HG02571 (cell line): ENCODE measurements around the gene CEBPG.

Source experiments
- ATAC-seq: cut with Tn5 transposase; IDR thresholded peaks from one replicate; pipeline ENCODE4 v1.9.1; 2021; ENCODE audit warnings: mild to moderate bottlenecking, moderate library complexity; ENCODE audit not compliant: unreplicated experiment

Gene CEBPG

DNA sequence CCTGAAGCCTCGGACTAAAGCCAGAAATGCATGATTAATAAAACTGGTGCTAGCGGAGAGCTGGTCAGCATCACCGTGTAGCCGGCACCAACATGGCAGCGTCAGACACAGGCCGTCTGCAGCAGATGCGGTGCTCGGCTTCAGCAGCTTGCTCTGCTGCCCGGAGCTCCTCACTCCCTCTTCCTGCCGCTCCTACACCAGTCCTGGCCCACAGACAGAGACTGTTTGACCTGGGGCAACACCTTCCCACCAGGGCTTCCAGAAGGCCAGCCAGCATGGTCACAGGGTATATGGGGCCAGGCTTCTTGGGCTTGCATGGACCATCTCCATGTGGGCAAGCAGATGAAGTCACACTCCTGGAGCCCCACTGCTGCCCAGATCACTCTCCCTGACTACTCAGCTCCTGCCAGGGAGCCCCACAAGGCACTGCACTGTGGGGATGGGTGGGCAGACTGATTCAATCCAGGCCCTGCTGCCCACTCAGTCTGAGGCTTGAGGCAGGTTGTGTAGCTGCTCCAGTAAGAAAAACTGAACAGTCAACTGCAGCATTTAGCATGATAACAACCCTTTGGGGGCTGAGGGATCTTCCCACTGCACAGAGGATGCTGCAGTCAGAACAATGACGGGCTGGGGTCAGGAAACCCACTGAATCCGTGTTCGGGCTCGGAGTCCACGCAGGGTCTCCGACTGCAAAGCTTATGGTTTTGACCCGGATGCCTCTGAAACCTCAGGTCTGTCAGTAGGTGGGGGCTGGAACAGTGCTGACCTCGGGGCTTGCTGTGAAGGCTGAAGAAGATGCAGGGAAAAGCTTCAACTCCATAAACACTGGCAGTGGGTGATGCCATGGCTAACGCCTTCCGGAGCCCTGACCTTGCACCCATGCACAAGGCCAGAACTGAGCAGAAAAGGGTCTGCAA is 45.6 kb downstream of the CEBPG start:
- no peak for ATAC-seq

DNA sequence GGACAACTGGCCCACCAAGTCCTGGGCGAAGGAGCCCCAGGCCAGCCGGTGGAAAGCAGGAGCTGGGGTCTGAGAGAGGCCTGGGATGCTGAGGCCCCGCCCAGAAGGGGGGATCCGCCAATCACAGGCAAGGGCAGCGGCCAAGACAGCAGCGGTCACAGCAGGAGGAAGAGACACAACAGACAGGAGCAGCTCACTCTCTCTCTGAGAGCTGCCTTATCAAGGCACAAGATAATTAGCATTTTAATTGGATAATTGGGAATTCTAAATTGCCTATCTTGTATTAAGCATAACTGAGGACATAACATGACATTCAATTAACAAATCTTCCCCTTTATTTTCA is 46.2 kb downstream of the CEBPG start:
- ATAC-seq: no peak

DNA sequence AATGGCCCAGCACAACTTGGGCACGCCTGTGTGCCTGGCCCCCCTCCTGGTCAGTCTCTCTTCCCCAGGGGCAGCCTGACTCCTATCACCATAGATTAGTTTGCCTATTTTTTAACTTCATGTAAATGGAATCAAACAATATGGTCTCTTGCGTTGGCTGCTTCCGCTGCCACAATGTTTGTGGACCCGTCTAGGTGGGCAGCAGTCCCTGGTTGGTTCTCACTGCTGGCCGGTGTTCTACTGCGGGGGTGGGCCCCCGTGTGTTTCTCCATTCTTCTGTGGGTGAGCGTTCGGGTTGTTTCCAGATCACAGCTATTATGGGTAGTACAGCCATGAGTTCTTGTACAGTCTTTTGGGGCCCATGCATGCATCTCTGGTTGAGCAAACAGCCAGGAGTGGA is 47.3 kb downstream of the CEBPG start:
- ATAC-seq: no peak

DNA sequence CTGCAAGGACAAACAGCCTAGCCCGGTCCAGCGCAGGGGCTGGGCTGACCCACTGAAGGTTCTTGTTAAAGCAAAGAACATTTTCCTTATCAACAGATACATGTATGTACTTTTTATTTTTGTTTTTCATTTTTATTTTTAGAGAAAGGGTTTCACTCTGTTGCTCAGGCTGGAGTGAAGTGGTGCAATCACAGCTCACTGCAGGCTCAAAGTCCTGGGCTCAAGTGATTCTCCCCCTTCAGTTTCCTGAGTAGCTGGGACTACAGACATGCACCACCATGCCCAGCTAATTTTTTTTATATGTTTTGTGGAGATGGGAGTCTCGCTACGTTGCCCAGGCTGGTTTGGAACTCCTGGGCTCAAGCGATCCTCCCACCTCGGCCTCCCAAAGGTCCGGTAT is 47.9 kb downstream of the CEBPG start:
- ATAC-seq: no peak

DNA sequence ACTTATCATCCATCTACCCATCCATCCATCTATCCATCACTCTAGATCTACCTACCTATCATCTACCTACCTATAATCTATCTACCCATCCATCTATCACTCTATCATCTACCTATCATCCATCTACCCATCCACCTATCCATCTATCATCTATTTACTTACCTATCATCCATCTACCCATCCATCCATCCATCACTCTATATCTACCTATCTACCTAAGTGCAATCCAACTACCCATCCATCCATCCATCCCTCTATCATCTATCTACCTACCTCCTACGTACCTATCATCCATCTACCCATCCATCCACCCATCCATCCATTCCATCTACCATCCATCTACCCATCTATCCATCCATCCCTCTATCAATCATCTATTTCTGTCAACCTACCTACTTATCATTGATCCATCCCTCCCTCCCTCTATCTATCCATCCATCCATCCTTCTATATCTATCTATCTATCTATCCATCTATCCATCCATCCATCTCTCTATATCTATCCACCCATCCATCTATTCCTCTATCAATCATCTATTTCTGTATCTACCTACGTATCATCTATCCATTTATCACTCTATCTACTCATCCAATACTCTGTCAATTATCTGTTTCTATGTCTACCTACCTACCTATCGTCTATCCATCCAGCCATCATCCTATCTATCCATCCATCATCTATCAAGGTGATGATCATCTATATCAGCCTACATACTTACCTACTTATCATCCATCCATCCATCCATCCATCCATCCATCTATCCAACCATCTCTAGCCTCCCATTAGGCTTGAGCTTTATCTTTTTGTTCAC is 49.1 kb downstream of the CEBPG start:
- ATAC-seq: no peak

DNA sequence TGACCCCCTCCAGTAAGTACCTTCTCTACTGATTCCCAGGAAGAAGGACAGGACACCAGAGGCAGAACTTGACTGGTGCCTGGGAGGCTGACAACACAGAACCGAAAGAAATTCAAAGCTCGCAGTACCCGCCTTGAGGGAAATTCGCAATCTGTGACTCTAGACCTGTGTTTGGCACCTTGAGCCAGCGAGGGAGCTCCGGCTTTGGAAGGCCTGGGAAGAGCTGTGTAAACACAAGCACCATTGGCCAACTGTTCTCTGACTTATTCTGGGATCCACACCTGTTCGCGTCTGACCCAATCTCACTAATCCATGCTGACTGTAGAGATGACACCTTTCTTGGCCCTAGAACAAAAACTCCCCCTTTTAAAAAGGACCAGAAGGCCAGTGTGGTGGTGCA is 50.7 kb downstream of the CEBPG start:
- no peak for ATAC-seq

DNA sequence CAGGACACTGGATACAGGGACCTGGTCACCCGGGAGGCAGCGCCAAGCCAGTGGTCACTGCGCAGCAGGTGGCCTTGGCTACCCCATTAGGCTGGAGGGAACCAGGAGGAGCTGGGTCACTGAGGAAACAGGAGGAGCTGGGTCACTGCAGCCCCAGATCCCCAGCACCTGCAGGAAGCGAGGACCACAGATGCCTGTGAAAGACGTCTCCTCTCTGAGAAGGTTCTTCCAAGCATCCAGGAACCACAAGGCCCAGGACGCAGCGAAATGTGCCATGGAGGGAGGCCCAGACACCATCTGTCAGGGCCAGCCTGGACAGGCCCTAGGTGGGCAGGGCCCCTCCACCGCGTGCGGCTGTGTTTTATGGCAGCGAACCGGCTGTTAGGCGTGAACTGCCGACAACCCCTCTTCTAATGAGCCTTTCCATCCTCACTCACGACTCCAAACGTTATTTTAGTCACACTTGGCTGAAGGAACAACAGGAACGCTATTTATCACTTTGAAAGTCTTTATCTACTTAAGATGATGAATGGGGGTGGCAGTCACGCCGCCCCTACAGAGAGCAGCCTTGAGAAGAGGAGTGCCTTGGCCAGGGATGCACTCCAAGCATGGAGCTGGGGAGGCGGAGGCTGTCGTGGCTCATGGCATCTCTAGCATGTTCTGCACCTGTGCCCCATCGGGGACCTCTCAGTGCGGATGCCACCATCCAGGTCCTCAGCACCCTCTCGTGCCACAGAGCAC is 53.3 kb downstream of the CEBPG start:
- no peak for ATAC-seq

DNA sequence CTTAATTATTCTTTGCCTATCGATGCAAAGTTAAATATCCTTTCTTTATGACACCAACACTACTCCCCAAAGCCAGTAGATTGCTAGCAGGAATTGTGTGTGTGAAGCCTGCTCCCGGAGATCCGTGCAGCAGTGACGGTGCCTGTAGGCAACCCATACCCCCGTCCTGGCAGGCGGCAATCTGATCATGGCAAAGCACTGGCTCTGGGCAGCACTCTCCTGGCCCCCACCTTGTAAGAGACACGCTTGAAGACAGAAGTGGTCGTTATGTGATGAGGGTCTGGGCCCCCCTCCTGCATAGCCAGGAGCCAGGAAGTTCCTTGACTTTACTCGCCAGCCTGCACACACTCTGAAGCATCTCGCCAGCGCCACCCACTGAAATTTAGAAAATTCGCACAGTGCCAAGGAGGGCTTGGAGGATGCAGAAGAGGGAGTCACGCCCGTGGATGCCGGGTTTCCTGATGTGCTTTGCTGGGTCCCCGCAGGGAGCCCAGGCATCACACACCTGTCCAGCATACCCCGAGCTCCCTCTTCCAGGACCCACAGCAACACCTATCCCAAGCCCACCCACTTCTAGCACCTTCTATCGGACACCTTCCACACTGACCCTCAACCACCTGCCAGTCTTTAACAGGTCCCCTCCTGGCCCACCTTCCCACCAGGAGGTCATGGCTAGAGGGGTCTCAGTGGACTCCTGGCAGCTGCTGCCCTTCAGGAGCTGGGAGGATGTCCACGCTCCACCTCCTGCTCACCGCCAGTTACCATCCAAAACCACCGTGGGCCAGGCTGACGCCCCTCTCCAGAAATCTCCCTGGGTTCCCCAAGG is 54.5 kb downstream of the CEBPG start:
- ATAC-seq: no peak

DNA sequence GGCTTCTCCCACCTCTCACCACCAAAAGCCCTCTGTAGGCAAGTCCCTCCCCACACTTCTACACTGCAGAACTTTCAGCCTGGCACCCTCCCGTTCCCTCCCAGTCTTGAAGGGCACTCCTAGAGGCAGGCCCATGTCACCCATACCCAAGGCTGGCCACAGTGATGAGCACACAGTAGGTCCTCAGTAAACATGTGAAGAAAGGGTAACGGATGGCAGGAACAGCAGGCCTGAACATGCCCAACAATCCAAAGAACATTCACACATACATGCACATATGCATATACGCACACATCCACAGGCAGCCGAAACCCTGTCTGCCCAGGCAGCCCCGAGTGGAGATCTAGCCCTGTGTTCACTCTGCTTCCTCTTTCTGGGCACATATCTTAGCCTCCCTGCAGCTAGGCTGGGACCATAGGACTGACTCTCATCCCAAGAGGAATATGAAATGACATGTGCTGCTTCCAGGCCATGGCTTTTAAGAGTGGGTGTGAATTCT is 55.2 kb downstream of the CEBPG start:
- ATAC-seq: no peak

DNA sequence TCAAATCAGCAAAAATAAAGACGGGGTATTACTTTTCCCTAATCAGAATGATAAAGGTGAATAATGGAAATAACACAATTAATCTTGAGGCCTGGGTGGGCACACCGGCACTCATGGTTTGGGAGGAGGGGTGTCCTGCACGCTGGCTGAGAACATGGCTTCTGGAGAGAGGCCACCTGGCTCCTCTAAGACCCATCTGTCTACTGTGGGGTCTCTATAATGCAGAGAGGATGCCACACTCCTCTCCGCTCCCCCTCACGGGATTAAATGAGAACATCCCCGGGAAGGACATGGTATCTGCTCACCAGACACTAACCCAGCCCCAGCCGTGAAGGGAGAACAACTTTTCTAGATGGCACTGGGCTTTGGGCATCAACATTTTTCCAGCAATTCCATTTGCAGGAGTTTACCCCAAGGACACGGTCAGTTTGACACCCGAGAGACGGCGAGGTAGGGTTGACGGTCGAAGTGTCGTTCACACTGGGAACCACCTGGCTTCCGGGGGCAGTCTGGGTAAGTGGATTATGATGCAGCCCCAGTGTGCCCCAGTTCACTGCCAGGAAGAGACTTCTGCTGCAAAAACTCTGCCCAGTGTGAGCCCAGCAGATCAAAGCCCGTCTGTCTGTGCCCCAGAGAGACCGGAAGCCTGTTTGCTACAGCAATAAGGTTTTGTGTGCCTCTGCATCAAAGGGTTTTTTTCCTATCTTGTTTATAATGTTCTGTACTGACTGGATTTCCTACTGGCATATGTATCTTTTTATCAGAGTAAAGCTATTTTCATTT is 56.6 kb downstream of the CEBPG start:
- no peak for ATAC-seq

DNA sequence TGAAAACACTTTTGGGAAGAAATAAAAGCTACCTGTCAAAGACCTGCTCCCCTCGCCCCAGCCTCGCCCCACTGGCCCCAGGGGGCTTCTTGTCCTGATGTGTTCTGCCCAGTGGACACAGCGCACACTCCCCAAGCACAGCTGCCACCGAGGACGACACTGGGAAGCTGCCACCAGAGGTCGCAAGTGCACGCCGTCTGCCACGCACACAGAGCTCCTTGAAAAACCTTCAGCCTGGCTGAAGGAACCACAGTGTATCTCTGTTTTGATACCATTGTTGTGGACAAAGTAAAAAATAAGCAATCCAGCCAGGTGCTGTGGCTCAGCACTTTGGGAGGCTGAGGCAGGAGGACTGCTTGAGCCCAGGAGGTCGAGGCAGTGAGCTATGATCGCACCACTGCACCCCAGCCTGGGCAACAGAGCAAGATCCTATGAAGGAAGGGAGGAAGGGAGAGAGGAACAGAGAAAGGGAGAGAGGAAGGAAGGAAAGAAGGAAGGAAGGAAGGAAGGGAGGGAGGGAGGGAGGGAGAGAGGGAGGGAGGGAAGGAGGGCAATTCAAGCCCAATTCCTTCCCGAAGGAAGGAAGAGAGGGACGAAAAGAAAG is 57.3 kb downstream of the CEBPG start:
- no peak for ATAC-seq

DNA sequence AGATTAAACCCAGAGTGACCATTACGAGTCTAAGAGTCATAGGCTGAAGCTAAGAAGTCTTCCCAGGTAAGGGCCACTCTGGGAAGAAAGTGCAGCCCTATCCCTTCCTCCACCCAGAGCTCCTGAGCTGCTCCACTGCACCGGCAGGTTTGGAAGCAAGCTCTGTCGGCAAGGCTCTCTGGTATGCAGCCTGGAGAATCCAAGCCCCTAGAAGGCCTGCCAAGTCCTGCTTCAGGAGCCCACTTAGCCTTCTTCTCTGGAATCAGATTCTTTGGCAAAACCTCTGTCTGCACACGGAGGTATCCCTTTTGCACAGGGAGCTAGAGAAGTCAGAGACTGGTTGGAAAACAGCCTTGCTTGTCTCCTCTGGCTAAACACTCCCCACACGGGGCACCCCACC is 58.5 kb downstream of the CEBPG start:
- ATAC-seq: no peak
